Measurements from ENCODE around the gene MAGOHB.
"Not testable (repeated sequence)": the region's sequence is repeated elsewhere in the genome, so short reads cannot be mapped to it uniquely, and the experiment has no call there.

MAGOHB gene

GRCh38 chr12:10611258-10611657 lies 2.2 kb downstream of the MAGOHB start:
- DNase-seq = not testable (repeated sequence)

- DNase-seq = no peak
Observed at GRCh38 chr12:10610188-10610587, 3.2 kb downstream of the MAGOHB start.

- no peak for DNase-seq
Observed at GRCh38 chr12:10607885-10608458, 5.4 kb downstream of the MAGOHB start.

GRCh38 chr12:10601860-10602259 lies 11.5 kb downstream of the MAGOHB start:
- no peak for DNase-seq

GRCh38 chr12:10600988-10601387 lies 12.4 kb downstream of the MAGOHB start:
- DNase-seq = no peak

GRCh38 chr12:10595881-10596280 lies 17.5 kb downstream of the MAGOHB start:
- DNase-seq = no peak

- no peak for DNase-seq
Observed at GRCh38 chr12:10590966-10591365, 22.4 kb downstream of the MAGOHB start.

GRCh38 chr12:10584415-10584814 lies 29.0 kb downstream of the MAGOHB start:
- DNase-seq = peak; percentile 42

GRCh38 chr12:10582704-10583103 lies 30.7 kb downstream of the MAGOHB start:
- no peak for DNase-seq

GRCh38 chr12:10582133-10582532 lies 31.3 kb downstream of the MAGOHB start:
- not testable (repeated sequence) for DNase-seq

- DNase-seq = no peak
Observed at GRCh38 chr12:10574307-10574706, 39.1 kb downstream of the MAGOHB start.

GRCh38 chr12:10572021-10572490 lies 41.4 kb downstream of the MAGOHB start:
- peak; percentile 56 for DNase-seq

GRCh38 chr12:10571141-10571540 lies 42.3 kb downstream of the MAGOHB start:
- DNase-seq = no peak

GRCh38 chr12:10567813-10568212 lies 45.6 kb downstream of the MAGOHB start:
- no peak for DNase-seq

GRCh38 chr12:10563966-10564365 lies 49.4 kb downstream of the MAGOHB start:
- DNase-seq = peak; percentile 2

GRCh38 chr12:10563002-10563401 lies 50.4 kb downstream of the MAGOHB start:
- no peak for DNase-seq

- peak; percentile 46 for DNase-seq
Observed at GRCh38 chr12:10562306-10562933, 51.0 kb downstream of the MAGOHB start.

- no peak for DNase-seq
Observed at GRCh38 chr12:10559244-10559643, 54.2 kb downstream of the MAGOHB start.

- DNase-seq = no peak
Observed at GRCh38 chr12:10558789-10559188, 54.6 kb downstream of the MAGOHB start.

- no peak for DNase-seq
Observed at GRCh38 chr12:10558301-10558700, 55.1 kb downstream of the MAGOHB start.

- no peak for DNase-seq
Observed at GRCh38 chr12:10557766-10558165, 55.6 kb downstream of the MAGOHB start.

- no peak for DNase-seq
Observed at GRCh38 chr12:10557329-10557728, 56.1 kb downstream of the MAGOHB start.

- no peak for DNase-seq
Observed at GRCh38 chr12:10554756-10555481, 58.5 kb downstream of the MAGOHB start.

GRCh38 chr12:10554228-10554755 lies 59.1 kb downstream of the MAGOHB start:
- no peak for DNase-seq
